Muscle of leg (tissue), 11 donors: ENCODE results near the gene NES. TPM values are rescaled to one million over a fixed set of nuclear protein-coding genes. Genes with fewer than 3 reads are reported as not detected.

Source experiments
- DNase-seq: peaks from one replicate; pipeline ENCODE4 v3.0.0; 2013
- H3K27ac ChIP-seq: one replicate; pipeline ENCODE4 v1.5.1; 2013; ENCODE audit warnings: mild to moderate bottlenecking, low read length, control low read depth
- H3K27me3 ChIP-seq: one replicate; pipeline ENCODE4 v1.6.1; 2013; ENCODE audit warnings: low read length; ENCODE audit not compliant: control insufficient read depth, insufficient read depth
- H3K36me3 ChIP-seq: one replicate; pipeline ENCODE4 v1.6.1; 2013; ENCODE audit warnings: low read length; ENCODE audit not compliant: control insufficient read depth, insufficient read depth
- H3K4me1 ChIP-seq: one replicate; pipeline ENCODE4 v1.6.1; 2013; ENCODE audit warnings: low read length; ENCODE audit not compliant: control insufficient read depth, insufficient read depth
- H3K4me3 ChIP-seq: one replicate; pipeline ENCODE4 v1.5.1; 2013; ENCODE audit warnings: low read length, control low read depth
- H3K9me3 ChIP-seq: replicated peaks from 2 replicates; pipeline ENCODE4 v1.6.1; 2013; ENCODE audit warnings: low read depth, low read length; ENCODE audit not compliant: control insufficient read depth
- WGBS: methylation state at CpG from one replicate; pipeline ENCODE4 v1.1.5; 2013; ENCODE audit warnings: missing lambda C conversion rate; ENCODE audit not compliant: insufficient coverage; 5-methylcytosine and 5-hydroxymethylcytosine counted together
- polyA plus RNA-seq, 8 donors: library from polyadenylated mRNA; unstranded; fragments of 120-200 nt; gene quantifications; one replicate each; pipeline versions ENCODE4 v1.2.1 to v1.2.3, GENCODE V29; 2013; ENCODE audit warnings: inconsistent platforms in 1 of 8, low replicate concordance in 1 of 8; ENCODE audit not compliant: insufficient read length in 8 of 8, insufficient read depth in 1 of 8
- total RNA-seq: library from RNA; stranded (reverse); fragments of 120-200 nt; gene quantifications from one replicate; pipeline ENCODE4 v1.2.4, GENCODE V29; 2013

Gene NES
- total and polyA plus RNA-seq, 9 donors = 590 to 1,263 (median 856) TPM

DNA sequence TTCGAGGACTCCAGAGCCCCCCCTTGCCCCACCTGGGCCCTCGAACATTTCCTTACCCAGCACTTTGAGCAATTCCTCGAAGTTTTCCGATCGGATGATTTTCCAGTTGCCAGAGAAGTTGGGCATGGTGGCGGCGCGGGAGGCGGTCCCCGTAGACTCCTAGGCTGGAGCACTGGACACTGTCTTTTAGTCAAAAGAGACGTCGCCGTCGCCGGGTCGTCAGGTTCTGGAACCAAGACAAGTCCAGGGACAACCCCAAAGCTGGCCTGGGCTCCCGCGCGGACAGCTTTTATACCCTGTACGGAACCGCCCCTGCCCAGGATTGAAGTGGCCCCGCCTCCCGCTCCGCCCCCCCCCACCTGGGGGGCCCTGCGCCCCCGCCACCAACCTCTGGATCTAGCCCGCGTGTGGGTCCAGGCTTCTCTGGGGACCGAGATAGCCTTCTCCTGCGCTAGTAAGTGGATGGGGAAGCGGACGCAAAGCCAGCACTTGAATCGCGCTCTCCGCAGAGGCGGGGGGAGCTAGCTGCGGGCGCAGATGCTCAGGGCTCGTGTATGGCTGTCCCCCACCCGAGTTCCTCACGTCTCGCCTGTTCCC is 28.2 kb upstream of the NES start, which contains the start of gene CRABP2:
Gene CRABP2 (minus strand): TSS at position 263 of the 597 bp plus-strand sequence. CDS start 137 bp downstream, at position 126.
- peaks cover 37% of the 10 kb centered on the region for H3K27me3 ChIP-seq
- peak; percentile 89 for DNase-seq
- peaks cover 84% of the 10 kb centered on the region for H3K4me1 ChIP-seq

DNA sequence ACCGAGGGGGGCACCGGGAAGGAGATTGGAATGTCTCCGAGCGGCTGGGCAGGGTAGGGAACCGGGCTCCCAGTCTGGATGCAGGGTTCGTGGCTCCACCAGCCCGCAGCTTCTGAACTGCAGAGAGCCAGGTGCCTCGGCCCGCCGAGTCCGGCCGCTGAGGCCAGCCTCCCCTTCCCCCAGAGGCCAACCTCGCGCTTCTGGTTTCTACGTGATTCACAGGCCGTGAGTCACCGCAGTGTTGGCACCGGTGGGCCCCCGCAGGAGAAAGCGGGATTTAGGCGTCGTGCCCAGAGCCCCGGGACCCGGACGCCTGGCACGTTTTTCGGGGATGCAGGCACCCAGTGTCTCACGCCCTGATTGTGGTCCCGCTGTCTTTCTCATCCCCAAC is 27.7 kb upstream of the NES start:
- DNase-seq = peak; percentile 50

More for the DNA sequence above, 28.2 kb upstream of the NES start, which contains the start of gene CRABP2:
- no peaks in the 10 kb centered on the region for H3K9me3 ChIP-seq
- H3K36me3 ChIP-seq = peaks cover 6% of the 10 kb centered on the region
- WGBS = 0% methylated on average over 29 of the region's 42 CpGs
- peak within 1 kb of the TSS; percentile 75 for H3K4me3 ChIP-seq
- H3K27ac ChIP-seq = peak within 1 kb of the TSS; percentile 94

DNA sequence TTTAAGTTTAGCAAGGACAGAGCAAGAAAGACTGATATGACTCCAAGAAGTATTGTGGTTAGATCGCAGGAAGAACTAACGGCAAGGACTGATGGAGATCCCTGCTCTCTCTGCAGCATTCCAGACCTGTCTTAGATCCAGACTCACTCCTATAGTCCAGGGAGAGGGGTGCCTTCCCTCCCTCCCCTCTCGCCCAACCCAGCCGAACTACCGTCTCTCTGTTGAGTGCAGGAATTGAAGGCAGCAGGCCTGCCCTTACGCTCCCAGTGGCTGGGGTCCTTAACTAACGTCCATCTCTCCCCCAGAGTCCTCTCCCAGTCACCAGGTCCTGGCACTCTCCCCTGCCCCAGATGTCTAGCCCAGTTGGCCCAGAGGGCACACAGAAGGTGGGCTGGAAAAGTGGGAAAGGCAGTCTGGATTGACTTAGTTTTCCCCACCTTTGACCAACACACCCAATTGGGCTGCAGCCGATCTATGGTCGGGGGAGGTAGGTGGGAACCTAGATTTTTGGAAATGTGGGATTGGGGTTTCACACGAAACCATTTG is 27.0 kb upstream of the NES start:
- 17% methylated on average over 1 of the region's 10 CpGs for WGBS
- Histone ChIP-seq H3K4me3 (peak overlapping the region; percentile 75), H3K9me3 (no peaks in the 10 kb centered on the region), H3K27ac (peak overlapping the region; percentile 94), H3K27me3 (peaks cover 37% of the 10 kb centered on the region), H3K36me3 (peaks cover 17% of the 10 kb centered on the region), H3K4me1 (peaks cover 72% of the 10 kb centered on the region)
- DNase-seq = peak; percentile 39

More for the DNA sequence above, 27.7 kb upstream of the NES start:
- WGBS = under 1% methylated on average over 29 of the region's 29 CpGs
- H3K27me3 ChIP-seq = peaks cover 37% of the 10 kb centered on the region
- peak overlapping the region; percentile 94 for H3K27ac ChIP-seq
- H3K4me3 ChIP-seq = peak overlapping the region; percentile 75
- peaks cover 79% of the 10 kb centered on the region for H3K4me1 ChIP-seq
- no peaks in the 10 kb centered on the region for H3K9me3 ChIP-seq
- H3K36me3 ChIP-seq = peaks cover 11% of the 10 kb centered on the region

DNA sequence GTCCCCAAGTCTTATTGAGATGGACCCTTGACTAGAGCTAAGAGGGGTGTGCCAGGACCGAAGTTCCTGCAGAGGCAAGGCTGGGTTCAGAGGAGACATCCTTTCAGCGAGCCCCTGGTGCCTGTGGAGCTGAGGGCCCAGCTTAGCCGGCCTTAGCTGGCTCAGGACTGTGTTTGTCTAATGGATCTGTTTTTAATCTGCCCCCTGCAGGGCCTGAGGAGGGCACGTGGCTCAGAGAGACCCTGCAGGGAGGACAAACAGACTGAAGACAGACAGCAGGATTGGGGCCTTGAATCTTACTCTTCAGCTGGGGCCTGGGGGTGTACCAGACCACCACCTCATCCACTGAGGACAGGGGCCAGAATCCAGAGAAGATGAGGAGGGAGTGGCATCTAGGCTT is 26.5 kb upstream of the NES start:
- no peaks in the 10 kb centered on the region for H3K9me3 ChIP-seq
- H3K27me3 ChIP-seq = peaks cover 37% of the 10 kb centered on the region
- peak overlapping the region; percentile 75 for H3K4me3 ChIP-seq
- 9% methylated on average over 3 of the region's 4 CpGs for WGBS
- H3K4me1 ChIP-seq = peaks cover 67% of the 10 kb centered on the region
- H3K27ac ChIP-seq = peak overlapping the region; percentile 94
- peaks cover 20% of the 10 kb centered on the region for H3K36me3 ChIP-seq
- DNase-seq = no peak

DNA sequence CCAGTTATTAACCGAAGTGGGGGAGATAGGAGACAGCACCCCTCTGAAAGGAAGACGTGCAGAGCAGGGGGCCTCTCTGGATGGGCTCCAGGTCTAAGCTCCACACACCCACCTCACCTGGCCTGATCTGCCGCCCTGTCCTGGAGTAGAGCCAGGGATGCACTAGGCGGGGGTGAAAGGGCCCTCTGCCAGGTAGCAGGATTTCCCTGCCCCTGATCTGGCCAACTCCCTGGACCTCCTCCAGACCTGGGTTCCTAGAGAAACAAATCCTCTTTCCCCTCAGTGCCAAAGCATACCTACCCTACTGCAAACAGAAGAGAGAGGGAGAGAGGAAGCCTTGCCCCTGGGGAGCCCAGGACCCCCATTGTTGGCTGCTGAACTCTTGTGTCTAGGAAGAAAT is 26.1 kb upstream of the NES start:
- Histone ChIP-seq H3K4me3 (peak overlapping the region; percentile 75), H3K27me3 (peaks cover 37% of the 10 kb centered on the region), H3K9me3 (no peaks in the 10 kb centered on the region), H3K27ac (no peak overlapping the region), H3K36me3 (peaks cover 24% of the 10 kb centered on the region), H3K4me1 (peaks cover 63% of the 10 kb centered on the region)
- no peak for DNase-seq
- 0% methylated on average over 1 of the region's 4 CpGs for WGBS

DNA sequence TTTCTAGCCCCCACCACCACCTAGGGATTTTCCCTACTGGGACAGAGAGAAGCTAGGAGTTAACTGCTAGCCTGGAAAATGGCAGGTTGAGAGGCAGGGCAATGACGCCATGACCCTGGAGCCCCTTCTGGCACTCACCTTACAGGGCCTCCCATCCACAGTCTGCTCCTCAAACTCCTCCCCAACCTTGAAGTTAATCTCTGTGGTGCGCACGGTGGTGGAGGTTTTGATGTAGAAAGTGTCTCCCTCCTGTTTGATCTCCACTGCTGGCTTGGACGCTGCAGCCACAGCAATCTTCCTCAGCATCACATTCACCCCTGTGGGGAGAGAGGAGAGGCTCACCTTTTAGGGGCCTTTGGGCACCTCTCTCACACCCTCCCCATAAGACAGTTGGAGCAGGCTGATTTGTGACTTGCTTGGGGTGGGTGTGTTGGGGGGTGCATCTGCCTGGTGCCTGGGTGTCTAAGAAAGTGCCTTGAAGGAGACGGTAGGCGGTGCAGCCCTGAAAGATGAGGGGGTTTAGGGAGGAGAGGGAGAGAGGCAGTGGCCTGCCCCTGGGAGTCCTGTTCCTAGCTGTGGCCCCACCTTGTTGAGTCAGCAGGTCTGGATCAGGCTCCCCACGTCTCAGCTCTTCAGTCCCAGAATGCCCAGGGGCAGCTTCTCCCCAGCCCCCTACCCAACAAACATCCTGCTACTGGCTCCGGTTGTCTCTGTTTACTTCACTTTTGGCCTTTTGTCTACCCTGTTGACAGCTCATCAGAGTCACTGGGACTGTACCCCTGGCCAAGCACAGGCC is 23.7 kb upstream of the NES start:
- H3K27me3 ChIP-seq = peaks cover 33% of the 10 kb centered on the region
- H3K4me1 ChIP-seq = peaks cover 39% of the 10 kb centered on the region
- DNase-seq = no peak
- 27% methylated on average over 1 of the region's 8 CpGs for WGBS
- H3K4me3 ChIP-seq = no peak overlapping the region
- no peaks in the 10 kb centered on the region for H3K9me3 ChIP-seq
- no peak overlapping the region for H3K27ac ChIP-seq
- H3K36me3 ChIP-seq = peaks cover 28% of the 10 kb centered on the region

DNA sequence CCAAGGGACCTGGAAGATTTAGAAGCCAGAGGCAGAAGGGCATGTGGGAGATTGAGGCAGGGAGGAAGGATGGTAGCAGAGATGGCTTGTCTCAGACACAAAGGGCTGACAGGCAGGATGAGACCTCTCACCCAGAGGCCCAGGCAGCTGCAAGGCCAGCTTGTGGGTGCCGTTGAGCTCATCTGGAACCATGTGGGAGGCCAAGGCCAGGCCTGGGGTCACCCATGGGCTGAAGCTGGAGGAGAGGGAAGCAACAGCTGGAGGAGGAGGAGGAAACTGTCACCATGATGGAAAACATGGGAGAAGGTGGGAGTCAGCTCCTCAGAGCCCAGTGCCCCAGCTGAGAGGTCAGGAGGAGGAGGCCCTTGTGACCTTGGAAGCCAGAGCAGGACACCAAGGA is 21.8 kb upstream of the NES start:
- Histone ChIP-seq H3K9me3 (no peaks in the 10 kb centered on the region), H3K27me3 (peaks cover 16% of the 10 kb centered on the region), H3K4me3 (no peak overlapping the region), H3K27ac (no peak overlapping the region), H3K4me1 (peaks cover 28% of the 10 kb centered on the region), H3K36me3 (peaks cover 28% of the 10 kb centered on the region)
- WGBS = 70% methylated on average over 1 of the region's 1 CpG
- no peak for DNase-seq

DNA sequence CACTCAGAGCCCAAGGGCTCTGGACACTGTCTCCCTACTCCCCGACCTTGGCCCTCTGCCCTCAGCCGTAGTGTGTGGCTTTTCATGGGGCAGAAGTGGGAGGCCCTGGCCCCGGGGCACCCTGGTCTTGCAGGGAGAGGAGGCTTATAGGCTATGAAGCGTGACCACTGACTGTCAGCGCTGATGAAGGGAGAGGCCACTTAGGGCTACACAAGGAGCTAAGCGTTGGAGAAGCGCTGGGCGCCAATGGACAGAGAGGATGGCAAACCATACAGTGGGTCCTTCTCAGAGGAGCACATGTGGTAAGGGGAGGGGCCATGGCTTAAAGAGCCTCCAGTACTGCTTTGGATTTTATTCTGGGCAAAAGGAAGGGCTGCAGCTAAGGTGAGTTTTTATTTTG is 20.3 kb upstream of the NES start:
- 71% methylated on average over 6 of the region's 8 CpGs for WGBS

DNA sequence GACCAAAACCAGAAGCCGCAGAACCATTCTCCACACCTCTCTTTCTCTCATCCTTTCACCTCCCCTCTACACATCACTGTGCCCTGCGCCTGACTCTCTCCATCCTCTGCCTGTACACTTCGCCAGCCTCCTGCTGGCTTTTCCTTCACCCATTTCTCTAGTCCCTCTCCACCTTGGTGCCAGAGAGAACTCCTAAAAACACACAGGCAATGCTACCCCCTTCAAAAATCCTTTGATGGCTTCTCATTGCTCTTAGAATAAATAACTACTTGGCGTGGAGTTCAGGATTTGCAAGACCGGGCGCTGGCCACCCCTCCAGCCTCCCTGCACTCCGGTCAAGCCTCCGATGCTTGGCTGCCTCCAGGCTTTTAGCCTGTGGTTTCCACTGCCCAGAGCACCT is 19.5 kb upstream of the NES start:
- 78% methylated on average over 8 of the region's 8 CpGs for WGBS
- H3K36me3 ChIP-seq = peaks cover 28% of the 10 kb centered on the region
- no peak overlapping the region for H3K4me3 ChIP-seq
- H3K27ac ChIP-seq = no peak overlapping the region
- peaks cover 17% of the 10 kb centered on the region for H3K27me3 ChIP-seq
- peaks cover 34% of the 10 kb centered on the region for H3K4me1 ChIP-seq
- DNase-seq = no peak
- no peaks in the 10 kb centered on the region for H3K9me3 ChIP-seq

More for the DNA sequence above, 20.3 kb upstream of the NES start:
- Histone ChIP-seq H3K4me1 (peaks cover 29% of the 10 kb centered on the region), H3K27ac (no peak overlapping the region), H3K9me3 (no peaks in the 10 kb centered on the region), H3K4me3 (no peak overlapping the region), H3K36me3 (peaks cover 28% of the 10 kb centered on the region), H3K27me3 (peaks cover 10% of the 10 kb centered on the region)
- no peak for DNase-seq

DNA sequence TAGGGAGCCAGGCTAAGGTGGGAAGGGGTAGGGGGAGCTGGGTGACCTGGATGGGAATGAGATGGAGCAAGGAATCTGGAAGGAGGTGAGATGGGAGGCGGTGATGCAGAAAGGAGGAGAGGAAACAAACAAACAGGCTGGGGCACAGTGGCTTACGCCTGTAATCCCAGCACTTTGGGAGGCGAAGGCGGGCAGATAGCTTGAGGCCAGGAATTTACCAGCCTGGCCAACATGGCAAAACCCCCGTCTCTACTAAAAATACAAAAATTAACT is 17.4 kb upstream of the NES start:
- Histone ChIP-seq H3K27me3 (peaks cover 25% of the 10 kb centered on the region), H3K27ac (peak overlapping the region; percentile 9), H3K36me3 (peaks cover 14% of the 10 kb centered on the region), H3K9me3 (no peaks in the 10 kb centered on the region), H3K4me3 (no peak overlapping the region), H3K4me1 (peaks cover 51% of the 10 kb centered on the region)
- 72% methylated on average over 3 of the region's 5 CpGs for WGBS
- DNase-seq = no peak
